Hematopoietic multipotent progenitor cell treated with erythropoietin and hydrocortisone succinate and interleukin-3 and kit ligand, for 17 days (in vitro differentiated cells): ENCODE results near the gene ITGA2B.
"Not testable (repeated sequence)": the region's sequence is repeated elsewhere in the genome, so short reads cannot be mapped to it uniquely, and the experiment has no call there.

Experiments
- DNase-seq: peaks from one replicate; pipeline ENCODE4 v3.0.0-alpha.2; 2015; ENCODE audit warnings: low spot score

Gene ITGA2B

DNA sequence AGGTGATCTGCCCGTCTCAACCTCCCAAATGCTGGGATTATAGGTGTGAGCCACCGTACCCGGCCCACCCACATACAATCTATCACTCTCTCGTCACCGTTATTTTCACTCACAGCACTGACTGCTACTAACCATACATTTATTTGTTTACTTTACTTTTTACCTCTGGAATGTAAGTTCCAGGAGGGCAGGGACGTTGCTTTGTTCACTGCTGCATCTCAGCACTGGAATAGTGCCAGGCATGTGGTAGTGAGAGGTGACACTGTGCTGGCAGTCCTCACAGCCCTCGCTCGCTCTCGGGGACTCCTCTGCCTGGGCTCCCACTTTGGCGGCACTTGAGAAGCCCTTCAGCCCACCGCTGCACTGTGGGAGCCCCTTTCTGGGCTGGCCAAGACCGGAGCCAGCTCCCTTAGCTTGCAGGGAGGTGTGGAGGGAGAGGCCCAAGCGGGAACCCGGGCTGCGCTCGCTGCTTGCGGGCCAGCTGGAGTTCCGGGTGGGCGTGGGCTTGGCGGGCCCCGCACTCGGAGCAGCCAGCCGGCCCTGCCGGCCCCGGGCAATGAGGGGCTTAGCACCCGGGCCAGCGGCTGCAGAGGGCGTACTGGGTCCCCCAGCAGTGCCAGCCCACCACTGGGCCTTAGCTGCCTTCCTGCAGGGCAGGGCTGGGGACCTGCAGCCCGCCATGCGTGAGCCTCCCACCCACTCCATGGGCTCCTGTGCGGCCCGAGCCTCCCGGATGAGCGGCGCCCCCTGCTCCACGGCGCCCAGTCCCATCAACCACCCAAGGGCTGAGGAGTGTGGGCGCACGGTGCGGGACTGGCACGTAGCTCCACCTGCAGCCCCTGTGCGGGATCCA, 20.8 kb downstream of the ITGA2B start:
- not testable (repeated sequence) for DNase-seq

DNA sequence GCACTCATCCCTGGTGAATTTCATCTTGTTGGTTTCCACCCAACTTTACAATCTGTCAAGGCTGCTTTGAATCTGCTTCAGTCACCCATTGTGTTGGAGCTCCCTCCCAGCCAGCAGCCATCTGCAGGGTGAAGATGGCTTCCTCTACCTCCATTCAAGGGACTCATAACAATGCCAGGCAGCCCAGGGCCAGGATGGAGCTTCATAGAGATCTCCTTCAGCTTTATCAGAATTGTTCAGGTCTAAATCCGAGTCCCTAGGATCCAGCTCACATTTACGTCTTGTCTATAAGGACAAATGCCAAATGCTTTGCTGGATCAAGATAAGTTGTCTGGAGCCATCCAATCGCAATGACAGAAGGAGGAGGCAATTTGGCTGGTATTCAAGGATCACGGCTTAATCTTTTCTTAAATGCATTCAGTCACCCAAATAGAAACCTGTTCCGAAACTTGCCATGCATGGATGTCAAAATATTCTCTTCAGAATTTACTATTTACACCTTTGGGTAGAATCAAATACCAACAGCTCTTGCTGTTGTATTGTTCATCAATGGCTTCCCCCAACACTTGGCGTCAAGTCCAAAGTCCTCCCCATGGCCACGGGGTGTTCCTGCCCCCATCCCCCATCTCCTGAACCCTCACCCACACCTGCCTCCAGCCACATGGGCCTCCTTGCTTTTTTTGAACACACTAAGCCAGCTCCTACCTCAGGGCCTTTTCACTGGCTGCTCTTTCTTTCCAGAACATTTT, 22.0 kb downstream of the ITGA2B start:
- no peak for DNase-seq

DNA sequence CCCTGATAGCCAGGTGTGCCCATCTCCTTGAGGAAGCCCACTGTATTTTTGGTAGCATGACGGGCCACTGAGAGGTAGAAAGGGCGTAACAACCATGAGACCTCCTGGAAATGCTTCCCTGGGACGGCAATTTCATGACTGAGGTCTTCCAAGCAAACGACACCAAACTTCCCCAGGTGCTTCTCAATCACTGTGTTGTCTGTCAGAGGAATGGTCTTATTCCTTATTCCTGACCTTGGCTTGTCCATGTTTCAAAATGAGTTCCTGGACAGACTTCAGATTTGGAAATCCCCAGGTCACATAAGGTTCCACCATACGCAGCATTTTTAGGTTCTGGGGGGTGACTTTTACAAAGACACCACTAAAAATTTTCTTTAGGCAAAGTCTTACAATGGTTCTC, 24.4 kb downstream of the ITGA2B start:
- not testable (repeated sequence) for DNase-seq

DNA sequence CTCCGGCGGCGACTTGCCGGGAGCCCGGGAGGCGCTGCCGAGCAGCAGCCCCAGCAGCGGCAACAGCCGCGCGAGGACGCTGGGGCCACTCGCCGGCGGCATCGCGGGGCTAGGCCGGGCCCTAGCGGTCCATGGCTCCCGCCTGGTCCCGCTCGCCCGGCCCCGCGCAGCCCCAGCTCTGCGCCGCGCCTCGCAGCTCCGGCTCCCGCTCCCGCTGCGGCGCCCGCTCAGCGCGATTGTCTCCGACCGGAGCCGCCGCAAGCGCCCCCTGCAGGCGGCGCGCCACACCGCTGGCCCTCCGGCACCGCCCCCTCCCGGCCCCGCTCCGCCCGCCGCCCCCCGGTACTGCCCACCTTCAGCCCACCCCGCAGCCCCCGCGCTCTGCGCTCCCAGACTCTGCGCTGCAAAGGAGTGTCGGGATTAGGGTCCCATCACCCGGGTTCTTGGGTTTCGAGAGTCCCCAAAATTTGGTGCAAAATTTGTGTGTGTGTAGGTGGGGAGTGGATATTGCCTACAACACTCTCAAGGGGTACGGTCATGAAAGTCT, 25.8 kb downstream of the ITGA2B start, which contains the start of gene FAM171A2:
Gene FAM171A2 (minus strand): TSS at position 241 of the 547 bp plus-strand sequence. CDS start 139 bp downstream, at position 102.
- peak; percentile 65 for DNase-seq

DNA sequence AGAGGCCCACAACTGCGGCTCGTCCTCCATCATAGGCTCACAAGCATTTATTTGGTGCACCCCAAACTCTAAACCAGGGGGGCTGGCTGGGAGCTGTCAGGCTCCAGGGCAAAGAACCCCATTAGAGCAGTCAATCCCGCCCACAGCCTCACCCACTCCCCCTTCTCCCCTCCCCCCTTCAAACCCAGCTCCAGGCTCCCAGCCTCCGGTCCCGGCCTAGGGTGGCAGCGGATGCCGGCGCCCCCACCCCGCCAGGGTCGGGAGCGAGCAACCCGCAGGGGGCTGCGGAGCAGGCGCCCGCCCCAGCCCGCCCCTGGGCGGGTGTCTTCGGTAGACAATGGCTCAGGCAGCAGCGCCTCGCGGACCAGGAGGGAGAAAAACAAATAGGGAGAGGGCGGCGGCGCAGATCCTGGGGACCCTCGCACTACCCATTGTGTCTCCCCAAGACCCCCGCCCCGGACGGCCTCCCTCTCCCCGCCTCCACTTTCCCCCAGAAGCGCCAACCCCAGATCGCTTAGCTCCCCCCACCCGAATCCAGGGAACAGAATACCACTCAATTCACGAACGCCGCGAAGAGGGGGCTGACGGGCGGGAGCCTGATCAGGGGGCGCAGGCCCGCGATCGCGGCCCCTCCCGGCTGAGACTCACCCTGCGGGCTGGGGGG, 26.4 kb downstream of the ITGA2B start:
- DNase-seq, result no peak

DNA sequence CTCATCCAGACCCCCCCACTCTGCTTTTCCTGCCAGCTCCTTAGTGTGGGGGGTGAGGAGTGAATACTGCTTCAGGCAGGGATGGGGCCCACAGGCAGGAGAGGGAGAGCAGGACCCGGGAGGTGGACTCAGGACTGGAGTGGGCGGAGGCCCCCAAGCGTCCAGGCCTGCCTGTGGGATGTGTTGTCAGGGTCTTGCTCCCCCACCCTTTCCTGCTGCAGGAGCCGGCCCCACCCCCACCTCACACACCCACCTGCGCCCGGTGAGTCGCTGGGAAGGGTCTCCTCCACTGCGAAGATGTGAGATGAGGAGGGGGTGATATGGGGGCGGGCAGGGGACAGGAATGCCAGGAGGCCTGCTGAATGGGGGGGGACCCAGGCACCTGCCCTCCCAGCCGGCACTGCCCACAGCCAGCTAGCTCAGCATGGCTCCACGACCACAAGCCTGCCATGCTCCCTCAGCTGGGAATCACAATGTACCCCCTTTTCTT, 26.9 kb downstream of the ITGA2B start:
- no peak for DNase-seq

DNA sequence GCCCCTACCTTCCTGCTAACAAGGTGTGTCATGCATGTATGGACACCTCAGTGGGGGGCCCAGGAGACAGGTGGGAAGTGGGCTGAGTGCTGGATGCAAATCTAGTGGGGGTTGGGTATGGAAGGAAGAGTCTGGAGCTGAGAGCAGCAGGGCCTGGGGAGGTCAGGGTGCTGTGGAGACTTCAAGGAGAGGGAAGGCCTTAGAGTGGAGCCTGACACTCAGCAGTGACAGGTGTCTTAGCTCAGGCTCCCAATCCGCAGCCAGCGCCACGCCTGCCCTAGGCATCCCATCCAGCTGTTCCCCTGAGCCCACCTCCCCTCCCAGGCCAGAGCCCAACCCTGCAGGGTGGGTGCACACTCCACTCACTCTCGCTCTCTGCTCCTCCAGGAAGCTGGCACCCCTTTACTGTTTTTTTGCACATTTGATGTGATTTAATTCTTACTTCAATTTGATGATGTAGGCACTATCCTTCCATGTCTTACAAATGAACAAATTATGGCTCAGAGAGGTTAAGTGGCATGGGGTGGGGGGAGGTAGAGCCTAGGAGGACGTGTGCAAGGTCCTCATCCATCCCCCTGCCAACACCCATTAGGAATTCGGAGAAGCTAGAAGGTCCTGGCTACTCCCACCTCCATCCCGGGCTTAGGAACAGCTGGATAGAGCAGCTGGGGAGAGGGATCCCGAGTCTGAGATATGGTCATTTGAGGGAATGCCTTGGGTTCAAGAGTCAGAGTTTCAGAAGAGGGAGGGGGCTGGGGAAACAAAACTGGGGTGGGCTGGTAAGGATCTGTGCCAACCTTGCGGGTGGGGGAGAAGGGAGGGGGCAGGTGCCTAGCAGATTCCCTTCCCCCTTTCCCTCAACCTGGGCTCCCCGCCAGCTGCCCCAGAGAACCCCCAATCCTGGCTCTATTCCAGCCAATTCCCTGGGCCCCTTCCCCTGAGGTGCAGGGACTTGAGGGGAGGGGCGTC, 27.9 kb downstream of the ITGA2B start:
- no peak for DNase-seq

DNA sequence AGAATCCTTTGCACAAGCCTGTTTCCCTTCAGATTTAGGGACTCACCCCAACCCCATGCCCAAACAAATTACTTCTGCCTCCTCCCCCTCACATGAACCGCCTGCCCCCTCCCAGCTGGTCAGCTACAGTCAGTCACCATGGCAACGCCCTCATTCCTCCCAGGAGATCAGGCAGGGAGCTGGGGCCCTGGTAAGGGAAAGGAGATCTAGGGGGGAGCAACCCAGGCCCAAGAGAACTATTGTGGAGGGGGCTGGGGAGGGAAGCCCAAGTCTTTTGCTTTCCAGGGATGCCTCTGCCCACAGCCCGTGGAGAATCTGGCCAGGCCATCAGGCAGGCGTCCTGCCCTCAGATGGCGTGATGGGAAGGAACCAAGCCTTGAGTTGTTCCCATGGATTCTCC, 28.6 kb downstream of the ITGA2B start:
- DNase-seq, result no peak

DNA sequence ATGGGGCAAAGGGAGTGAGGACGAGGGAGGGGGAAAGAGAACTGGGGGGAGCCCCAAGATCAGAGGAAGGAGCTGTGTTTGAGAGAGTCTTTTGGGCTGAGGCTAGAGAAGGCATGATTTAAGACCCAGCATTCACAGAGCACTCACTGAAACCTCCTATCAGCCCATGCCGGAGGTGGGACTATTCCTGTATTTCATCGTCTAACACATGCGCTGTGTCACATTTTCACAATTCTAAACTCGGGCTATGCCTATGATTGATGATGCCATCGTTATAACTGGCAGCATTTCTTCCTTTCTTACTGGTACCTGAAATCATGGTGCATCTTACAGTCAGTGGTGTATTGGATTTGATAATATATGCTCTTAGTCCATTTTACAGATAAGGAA, 29.3 kb downstream of the ITGA2B start:
- DNase-seq, result no peak

DNA sequence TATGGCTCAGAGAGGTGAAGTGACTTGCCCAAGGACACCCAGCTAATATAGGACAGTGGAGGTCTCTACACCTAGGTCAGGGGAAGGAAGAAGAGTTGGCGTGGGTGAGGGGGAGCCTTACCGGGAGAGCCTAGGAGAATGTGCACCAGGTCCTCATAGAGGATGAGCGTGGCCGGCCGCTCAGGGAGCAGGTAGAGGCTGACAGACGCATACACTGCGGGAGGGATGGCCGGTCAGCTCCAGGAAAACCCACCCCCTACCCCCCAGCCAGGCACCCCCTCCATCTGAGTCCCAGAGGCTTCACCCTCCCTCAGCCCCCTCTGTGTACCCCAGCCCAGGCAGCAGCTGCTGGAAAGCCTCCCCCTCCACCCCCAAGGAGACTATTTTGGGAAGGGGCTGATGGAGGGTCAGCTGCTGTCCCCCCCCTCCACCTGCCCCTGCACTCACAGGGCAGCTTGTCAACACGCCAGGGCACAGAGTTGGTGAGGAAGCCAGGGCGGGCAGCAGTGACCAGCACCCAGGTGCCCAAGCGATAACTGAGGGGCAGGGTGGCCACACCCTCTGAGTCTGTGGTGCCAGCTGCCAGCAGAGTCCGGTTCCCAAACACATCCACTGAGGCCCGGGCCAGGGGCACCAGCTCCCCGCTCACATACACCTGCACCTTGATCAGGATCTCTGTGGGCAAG, 29.8 kb downstream of the ITGA2B start:
- no peak for DNase-seq

DNA sequence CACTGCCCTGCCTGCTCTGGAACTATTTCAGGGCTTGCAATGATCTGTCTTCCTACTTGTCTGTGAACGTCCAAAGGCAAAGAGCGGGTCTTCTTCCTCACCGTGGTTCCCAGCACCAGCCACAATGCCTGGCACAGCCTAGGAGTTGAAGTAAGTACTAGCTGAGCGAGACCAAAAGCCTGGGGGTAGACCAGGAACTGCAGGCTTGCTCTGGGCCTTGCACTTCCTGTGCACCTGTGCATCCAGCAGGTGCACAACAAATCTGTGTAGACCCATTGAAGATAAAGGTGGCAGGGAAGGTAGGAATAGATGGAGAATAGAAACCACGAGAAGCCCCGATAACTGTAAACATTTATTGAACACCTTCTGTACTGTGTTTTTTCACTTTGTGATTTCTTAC, 30.4 kb downstream of the ITGA2B start:
- no peak for DNase-seq

DNA sequence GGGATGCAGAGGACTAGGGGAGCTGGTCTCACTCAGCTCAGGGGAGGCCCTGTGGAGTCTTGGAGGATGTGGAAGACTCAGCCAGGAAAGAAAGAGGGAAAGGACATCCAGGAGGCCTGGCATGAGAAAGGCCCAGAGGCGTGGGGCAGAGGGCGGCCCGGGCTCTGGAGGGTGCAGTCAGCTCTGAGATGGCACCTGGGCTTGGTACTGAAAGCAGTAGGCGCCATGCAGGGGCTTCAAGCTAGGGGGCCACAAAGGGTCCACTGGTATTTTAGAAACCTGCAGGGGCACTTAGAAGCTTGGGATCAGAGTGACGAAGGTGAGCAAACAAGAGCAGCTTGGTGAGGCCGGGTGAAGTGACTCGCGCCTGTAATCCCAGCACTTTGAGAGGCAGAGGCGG, 31.4 kb downstream of the ITGA2B start:
- DNase-seq, result no peak

DNA sequence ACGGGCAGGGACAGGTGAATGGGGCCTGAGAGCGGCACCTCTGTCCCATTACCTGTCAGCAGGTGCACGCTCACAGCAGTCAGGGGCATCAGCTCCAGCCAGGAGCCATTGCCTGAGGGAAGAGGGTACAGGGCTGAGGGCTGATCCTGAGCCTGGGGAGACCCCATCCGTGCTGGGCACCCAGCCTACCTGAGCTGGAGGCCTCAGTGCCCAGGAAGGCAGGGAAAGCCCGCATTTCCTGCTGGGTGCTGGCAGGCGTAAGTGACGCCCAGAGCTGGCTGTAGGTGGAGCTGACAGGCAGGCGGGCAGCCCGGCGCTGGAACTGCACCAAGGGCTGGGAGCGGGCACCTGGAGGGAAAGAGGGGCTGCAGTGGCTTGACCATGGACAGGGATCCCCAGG, 33.2 kb downstream of the ITGA2B start:
- DNase-seq, result no peak

DNA sequence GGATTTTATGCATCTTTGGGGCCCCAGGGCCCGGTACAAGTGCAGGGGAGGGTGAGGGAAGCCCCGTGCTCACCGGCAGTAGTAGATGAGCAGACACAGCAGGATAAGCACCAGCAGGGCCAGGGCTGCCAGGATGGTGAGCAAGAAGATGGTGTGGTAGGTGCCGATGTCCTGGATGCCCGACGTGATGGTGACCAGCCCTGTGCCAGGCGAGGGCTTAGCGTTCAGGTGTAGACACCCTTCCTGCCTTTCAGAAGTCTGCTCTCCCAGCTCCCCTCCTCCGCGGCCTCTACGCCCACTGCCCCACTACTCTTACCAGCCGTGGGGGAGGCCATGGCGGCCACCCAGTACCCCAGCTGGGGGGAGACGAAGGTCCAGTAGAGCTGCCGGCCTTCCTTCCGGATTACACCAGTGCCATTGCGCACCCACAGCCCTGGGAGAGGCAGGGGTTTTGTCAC, 33.8 kb downstream of the ITGA2B start:
- DNase-seq, result no peak

DNA sequence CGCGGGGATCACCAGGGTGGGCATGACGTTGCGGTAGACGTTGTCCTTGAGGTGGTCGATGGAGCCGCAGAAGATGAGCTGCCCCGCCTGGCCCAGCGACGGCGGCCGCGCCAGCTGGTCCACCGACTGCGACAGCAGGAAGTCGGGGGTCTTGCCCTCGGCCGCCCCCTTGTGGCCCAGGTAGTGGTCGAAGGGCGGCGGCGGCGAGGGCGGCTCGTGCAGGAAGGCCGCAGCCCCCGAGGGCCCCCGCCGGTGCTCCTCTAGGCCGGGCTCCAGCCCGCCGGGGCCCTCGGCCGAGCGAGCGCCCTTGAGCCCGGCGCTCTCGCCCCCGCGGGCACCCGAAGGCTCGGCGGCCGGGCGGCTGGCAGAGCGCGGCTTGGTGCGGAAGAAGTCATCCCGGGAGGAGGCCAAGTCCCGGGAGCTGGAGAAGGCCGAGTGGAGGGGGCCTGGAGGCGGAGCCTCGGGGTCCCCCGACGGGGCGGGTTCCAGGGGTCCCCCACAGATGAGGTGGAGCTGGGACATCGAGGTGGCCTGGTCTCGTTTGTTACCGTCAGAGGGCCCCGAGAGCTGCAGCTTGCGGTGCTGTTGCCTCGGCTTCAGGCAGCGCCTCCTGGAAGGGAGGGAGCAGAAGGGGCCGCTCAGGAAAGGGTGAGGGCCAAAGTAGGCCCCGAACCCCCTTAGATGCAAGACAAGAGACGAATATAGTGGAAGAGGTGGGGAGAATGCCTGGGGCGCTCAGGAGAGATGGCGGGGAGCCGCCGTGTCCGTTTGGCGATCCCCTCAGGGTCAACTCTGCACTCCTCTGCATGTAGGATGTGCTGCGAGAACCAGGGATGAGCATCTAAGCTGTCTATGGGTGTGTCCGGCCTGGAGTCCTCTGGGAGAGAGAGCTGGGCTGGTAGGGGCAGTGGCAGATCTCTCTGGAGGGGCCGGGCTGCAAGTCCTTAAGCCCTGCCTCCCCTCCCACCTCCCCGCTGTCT, 34.6 kb downstream of the ITGA2B start:
- DNase-seq, result no peak

DNA sequence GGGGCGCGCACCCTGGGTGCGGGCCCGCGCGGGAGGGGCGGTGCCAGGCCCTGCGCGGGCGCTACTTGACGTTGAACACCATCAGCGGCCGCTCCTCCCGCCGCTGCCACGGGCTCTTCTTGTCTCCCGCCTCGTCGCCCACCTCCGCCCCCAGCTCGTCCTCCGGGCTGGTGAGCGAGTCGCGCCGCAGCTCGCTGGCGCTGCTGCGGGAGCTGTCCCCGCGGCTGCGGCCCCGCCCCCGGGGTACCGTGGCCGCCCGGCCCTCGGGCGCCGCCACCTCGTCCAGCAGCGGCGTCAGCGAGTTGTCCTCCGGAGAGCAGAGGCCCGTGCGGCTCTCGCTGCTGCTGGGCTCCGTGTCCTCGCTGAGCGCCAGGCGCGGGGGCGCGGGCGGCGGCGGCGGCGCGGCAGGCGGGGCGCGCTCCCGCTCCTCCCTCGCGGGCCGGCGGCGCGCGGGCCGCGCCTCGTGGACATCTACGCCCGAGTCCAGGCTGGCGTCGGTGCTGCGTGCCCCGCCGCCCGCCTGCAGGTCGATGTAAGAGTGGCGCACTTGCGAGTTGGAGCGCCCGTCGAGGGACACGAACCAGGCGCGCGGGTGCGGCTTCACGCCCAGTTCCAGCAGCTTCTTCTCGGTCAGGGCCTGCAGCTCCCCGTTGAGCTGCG, 35.6 kb downstream of the ITGA2B start:
- no peak for DNase-seq

DNA sequence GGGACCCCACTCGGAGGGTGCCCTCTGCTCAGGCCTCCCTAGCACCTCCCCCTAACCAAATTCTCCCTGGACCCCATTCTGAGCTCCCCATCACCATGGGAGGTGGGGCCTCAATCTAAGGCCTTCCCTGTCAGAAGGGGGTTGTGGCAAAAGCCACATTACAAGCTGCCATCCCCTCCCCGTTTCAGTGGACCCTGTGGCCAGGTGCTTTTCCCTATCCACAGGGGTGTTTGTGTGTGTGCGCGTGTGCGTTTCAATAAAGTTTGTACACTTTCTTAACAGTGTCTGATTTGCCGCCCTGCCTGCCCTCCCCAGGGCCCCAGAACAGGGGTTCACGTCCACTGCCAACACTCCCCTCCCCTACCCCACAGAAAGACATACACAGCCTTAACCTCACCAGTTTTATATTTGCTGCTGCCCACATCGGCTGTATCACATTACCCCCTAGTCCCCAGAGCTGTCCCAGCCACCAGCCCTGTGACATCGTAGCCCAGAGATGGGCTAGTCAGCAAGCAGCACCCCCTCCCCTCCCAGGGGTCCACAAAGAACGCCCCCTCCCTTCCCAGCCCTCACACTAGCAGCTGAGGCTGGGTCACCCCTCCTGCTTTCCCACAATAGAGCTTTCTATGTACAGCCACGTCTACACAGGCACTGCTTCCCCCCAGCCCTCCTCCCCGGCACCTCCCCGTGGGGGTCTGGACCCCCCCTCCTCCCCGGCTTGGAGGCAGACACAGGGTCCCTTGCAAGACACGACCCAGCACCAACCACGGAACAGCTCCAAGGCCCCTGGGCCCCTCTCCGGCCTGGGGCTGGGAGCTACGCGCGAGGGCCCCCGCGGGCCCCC, 36.4 kb downstream of the ITGA2B start:
- no peak for DNase-seq
